Ascending aorta (tissue), 2 donors: Measurements from ENCODE around the gene SNX11. TPM values are rescaled to one million over a fixed set of nuclear protein-coding genes. Genes with fewer than 3 reads are reported as not detected.

Source experiments
- DNase-seq, 2 donors: peaks; one replicate each; pipeline ENCODE4 v3.0.0-alpha.2; 2019; ENCODE audit warnings: low spot score in 2 of 2
- H3K27ac ChIP-seq, 2 donors: fragments of 200-600 bp; sonication (generic); one replicate each; pipeline ENCODE4 v1.5.1; 2016 to 2017; ENCODE audit warnings: mild to moderate bottlenecking in 1 of 2
- H3K27me3 ChIP-seq: fragments of 200-600 bp; sonication (generic); one replicate; pipeline ENCODE4 v1.5.1; 2017
- H3K36me3 ChIP-seq, 2 donors: fragments of 200-600 bp; sonication (generic); one replicate each; pipeline ENCODE4 v1.5.1; 2016
- H3K4me1 ChIP-seq, 2 donors: fragments of 200-600 bp; sonication (generic); one replicate each; pipeline ENCODE4 v1.5.1; 2016 to 2017; ENCODE audit warnings: mild to moderate bottlenecking in 1 of 2
- H3K4me3 ChIP-seq, 2 donors: fragments of 200-600 bp; sonication (generic); one replicate each; pipeline ENCODE4 v1.5.1; 2016 to 2017; ENCODE audit warnings: mild to moderate bottlenecking in 1 of 2
- H3K9me3 ChIP-seq, 2 donors: fragments of 200-600 bp; sonication (generic); one replicate each; pipeline ENCODE4 v1.5.1; 2016
- intact Hi-C: fragments of 100-400 bp; cut with DNase I; formaldehyde crosslinking; loops from one replicate; pipeline ENCODE4 v1.15.1; 2023
- total RNA-seq: library from RNA; depleted of rRNA; stranded (reverse); fragments of >200 nt; gene quantifications from one replicate; pipeline ENCODE4 v1.1.0, GENCODE V29; 2016
- TF ChIP-seq, protein P1 (sequence below), 3 experiments: fragments of 200-600 bp in 2 of 3; fragments of 450-650 bp in 1 of 3; sonication (generic) in 2 of 3; IDR thresholded peaks; one replicate each; pipeline ENCODE4 v1.5.1; 2016 to 2019; ENCODE audit warnings: antibody characterized with exemption in 3 of 3, mild to moderate bottlenecking in 1 of 3, moderate library complexity in 1 of 3

Gene SNX11
- total RNA-seq, 1 donor from 2014 or later = 6.6 TPM

DNA sequence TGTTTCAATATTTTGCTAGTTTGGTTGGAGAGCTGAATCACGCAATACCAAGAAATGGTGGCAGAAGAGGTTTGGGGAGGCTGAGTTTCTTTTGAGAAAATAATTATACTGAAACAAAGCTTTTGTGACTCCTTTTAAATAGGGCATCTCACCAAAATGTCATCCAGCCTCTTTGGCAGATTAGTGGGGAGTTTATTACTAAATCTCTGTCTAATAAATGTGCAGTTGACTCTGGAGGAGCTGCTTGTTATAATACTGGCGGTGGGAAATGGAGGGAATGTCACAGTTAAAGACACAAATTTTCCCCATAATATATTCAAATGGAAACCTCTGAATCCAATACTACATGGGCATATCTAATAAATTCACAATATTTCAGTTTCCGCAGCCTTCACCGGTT lies 44.7 kb downstream of the SNX11 start:
- H3K27me3 ChIP-seq = no peaks in the 10 kb centered on the region
- no peak overlapping the region for H3K4me3 ChIP-seq
- no peaks in the 10 kb centered on the region for H3K36me3 ChIP-seq
- intact Hi-C loops = no loop called here
- DNase-seq = no peak
- TF ChIP-seq, protein P1, sequence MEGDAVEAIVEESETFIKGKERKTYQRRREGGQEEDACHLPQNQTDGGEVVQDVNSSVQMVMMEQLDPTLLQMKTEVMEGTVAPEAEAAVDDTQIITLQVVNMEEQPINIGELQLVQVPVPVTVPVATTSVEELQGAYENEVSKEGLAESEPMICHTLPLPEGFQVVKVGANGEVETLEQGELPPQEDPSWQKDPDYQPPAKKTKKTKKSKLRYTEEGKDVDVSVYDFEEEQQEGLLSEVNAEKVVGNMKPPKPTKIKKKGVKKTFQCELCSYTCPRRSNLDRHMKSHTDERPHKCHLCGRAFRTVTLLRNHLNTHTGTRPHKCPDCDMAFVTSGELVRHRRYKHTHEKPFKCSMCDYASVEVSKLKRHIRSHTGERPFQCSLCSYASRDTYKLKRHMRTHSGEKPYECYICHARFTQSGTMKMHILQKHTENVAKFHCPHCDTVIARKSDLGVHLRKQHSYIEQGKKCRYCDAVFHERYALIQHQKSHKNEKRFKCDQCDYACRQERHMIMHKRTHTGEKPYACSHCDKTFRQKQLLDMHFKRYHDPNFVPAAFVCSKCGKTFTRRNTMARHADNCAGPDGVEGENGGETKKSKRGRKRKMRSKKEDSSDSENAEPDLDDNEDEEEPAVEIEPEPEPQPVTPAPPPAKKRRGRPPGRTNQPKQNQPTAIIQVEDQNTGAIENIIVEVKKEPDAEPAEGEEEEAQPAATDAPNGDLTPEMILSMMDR (IDR thresholded peaks at IDR 0.05) = no peak
- no peaks in the 10 kb centered on the region for H3K9me3 ChIP-seq
- no peaks in the 10 kb centered on the region for H3K4me1 ChIP-seq
- H3K27ac ChIP-seq = no peak overlapping the region

DNA sequence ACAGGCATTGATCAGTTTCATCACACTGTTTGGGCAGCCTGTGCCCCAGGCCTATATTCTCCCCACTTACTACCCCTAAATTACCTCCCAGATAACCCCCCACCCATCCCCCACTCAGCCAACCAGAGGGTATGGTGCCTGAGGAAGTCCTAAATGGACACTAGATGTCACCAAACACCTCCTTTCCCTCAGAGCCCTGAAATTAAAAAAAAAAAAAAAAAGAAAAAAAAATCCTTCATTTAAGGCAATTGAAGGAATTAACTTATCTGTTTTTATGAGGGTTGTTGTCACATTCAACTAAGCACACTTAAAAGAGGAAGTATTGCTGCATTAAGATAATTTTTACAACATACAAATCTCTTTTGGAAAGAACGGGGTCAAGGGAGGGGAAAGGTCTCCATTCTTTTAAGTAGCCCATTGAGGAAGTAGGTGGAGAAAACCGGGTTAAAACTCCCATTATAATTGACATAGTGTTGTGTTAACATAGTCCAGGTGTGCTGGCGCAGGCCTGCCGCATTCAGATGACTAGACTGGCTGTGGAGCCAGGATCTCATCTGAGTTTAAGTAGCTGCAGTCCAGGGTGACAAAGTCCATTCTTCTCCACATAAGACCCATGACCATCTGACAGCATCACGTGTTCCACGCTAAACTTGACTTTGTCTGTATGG lies 46.3 kb downstream of the SNX11 start:
- H3K27ac ChIP-seq = no peak overlapping the region
- TF ChIP-seq, protein P1 (IDR thresholded peaks at IDR 0.05) = peak in 1 of 3 experiments; percentile 25
- no peaks in the 10 kb centered on the region for H3K36me3 ChIP-seq
- H3K4me3 ChIP-seq = no peak overlapping the region
- H3K4me1 ChIP-seq = no peaks in the 10 kb centered on the region
- no peaks in the 10 kb centered on the region for H3K27me3 ChIP-seq
- no peaks in the 10 kb centered on the region for H3K9me3 ChIP-seq
- intact Hi-C loops = no loop called here
- DNase-seq = no peak

DNA sequence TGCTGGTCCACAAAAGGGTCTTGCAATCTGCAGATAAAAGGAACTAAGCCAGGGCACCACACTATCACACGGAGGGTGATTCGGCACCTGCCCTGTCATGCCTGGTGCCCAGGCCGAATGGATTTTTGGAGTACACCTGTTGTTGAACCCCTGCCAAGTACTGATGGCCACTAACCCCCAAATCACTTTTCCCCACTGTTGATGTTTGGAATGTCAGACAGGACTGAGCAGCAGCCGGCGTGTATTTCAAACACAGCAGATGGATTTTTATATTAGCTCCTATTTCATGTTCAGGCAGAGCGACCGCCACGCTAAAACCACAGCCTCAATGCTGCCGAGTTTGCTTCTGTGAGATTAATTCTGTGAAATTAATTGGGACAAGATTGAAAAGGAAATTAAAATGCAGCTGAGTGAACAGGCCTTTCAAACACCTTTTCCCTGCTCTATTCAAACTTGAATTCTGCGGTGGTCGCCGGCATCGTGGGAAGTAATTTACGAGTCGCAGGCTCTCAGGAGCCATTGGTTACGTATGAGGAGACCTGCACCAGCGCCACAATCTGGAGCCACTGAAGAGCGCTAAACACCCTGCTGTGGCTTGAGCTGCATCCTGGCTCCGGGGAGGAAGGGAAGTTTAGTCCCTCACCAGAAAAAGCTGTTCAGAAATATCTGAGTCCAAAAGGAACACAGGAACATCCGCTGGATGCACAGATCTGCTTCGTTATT lies 48.5 kb downstream of the SNX11 start:
- H3K27ac ChIP-seq = no peak overlapping the region
- H3K36me3 ChIP-seq = no peaks in the 10 kb centered on the region
- no peaks in the 10 kb centered on the region for H3K9me3 ChIP-seq
- no peak for DNase-seq
- no peaks in the 10 kb centered on the region for H3K4me1 ChIP-seq
- intact Hi-C loops = no loop called here
- TF ChIP-seq, protein P1 (IDR thresholded peaks at IDR 0.05) = no peak
- no peaks in the 10 kb centered on the region for H3K27me3 ChIP-seq
- H3K4me3 ChIP-seq = no peak overlapping the region

DNA sequence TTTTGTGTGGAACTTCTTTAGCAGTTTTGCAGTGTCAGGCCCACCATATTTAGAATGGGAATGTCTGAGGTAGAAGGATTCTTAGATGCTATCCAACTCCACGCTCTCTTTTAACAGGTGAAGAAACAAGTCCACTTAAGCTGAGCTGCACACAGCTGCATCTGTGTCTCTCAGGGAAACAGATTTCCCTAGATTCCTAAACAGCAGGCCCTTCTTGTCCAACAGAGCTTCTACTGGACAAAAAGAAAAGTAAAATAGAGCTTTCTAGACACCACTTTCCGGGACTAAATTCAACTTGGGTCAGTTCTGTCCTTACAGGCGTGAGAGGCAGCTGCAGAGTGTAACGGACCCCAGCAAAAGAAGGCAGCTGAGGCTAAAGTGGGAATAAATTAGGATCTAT lies 51.7 kb downstream of the SNX11 start:
- TF ChIP-seq, protein P1 (IDR thresholded peaks at IDR 0.05) = no peak
- H3K27ac ChIP-seq = no peak overlapping the region
- intact Hi-C loops = no loop called here
- no peaks in the 10 kb centered on the region for H3K4me1 ChIP-seq
- H3K27me3 ChIP-seq = no peaks in the 10 kb centered on the region
- DNase-seq = no peak
- H3K9me3 ChIP-seq = no peaks in the 10 kb centered on the region
- H3K36me3 ChIP-seq = no peaks in the 10 kb centered on the region
- H3K4me3 ChIP-seq = no peak overlapping the region

DNA sequence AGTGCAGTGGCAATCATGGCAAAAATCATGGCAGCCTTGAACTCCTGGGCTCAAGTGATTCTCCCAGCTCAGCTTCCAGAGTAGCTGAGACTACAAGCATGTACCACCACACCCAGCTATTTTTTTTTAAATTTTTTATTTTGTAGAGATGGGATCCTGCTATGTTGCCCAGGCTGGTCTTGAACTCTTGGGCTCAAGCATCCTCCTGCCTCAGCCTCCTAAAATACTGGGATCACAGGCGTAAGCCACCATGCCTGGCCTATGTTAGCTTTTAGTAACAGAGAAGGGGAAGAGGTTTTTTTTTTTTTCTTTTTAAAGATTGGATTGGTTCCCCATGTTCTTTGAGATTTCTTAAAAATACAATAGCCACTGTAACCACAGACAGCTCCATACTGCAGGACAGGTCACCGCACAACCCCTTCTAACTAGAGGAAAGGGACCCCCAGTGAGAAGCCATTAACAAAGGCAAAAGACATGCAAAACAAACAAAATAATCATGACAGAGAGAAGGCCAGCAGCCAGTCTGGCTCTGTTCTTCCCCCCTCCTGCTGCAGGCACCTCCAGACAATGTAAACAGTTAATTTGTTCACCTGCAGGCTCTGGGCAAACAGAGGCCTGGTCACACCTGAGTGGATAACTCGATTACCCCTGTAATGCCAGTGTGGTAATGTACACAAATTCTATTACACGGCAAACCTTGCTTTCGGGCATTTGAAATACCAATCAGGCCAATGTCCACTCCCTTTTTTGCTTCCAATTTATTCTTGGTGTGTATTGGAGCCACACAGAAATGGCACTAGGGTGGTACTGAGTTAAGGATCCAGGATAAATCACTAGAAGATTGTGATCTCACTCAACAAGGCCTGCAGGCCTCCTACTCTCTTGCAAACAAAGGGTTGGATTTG lies 52.9 kb downstream of the SNX11 start:
- no peaks in the 10 kb centered on the region for H3K27me3 ChIP-seq
- no peaks in the 10 kb centered on the region for H3K9me3 ChIP-seq
- H3K27ac ChIP-seq = no peak overlapping the region
- no peak for DNase-seq
- no peaks in the 10 kb centered on the region for H3K36me3 ChIP-seq
- TF ChIP-seq, protein P1 (IDR thresholded peaks at IDR 0.05) = no peak
- intact Hi-C loops = no loop called here
- no peaks in the 10 kb centered on the region for H3K4me1 ChIP-seq
- H3K4me3 ChIP-seq = no peak overlapping the region
